ENCODE data around the gene SLC16A5. TPM values are rescaled to one million over a fixed set of nuclear protein-coding genes. Genes with fewer than 3 reads are reported as not detected.
A peak's percentile ranks its signal among the peaks of the same experiment; 100 is the strongest.

SLC16A5 gene
- total RNA-seq, 1 donor from 2014 or later = 7.1 TPM

GRCh38 chr17:75064460-75064859 lies 23.3 kb upstream of the SLC16A5 start:
- DNase-seq (ENCODE audit: low read depth) (no peak), FAIRE-seq (no peak)
- Histone ChIP-seq H3K4me2 (ENCODE audit: low read length) (no peak overlapping the region), H3K27me3 (ENCODE audit: insufficient read depth, low read length) (no peaks in the 10 kb centered on the region), H3K4me3 (ENCODE audit: insufficient read depth, low read depth, low read length) (no peak overlapping the region), H3K9ac (ENCODE audit: low read length) (no peak overlapping the region), H3K27ac (ENCODE audit: low read depth, low read length) (no peak overlapping the region), H3K9me3 (ENCODE audit: insufficient read depth, low read depth, low read length) (no peaks in the 10 kb centered on the region), H3K4me1 (ENCODE audit: insufficient read depth, low read length) (peaks cover 5% of the 10 kb centered on the region), H3K36me3 (ENCODE audit: insufficient read depth, low read length) (peaks cover 21% of the 10 kb centered on the region), H2AFZ (ENCODE audit: low read depth, low read length) (no peak overlapping the region), H4K20me1 (ENCODE audit: insufficient read depth, low read length) (peaks cover 5% of the 10 kb centered on the region), H3K79me2 (ENCODE audit: insufficient read depth, low read length) (no peaks in the 10 kb centered on the region)
- no peak for TF ChIP-seq CTCF (IDR thresholded peaks at IDR 0.05; ENCODE audit: insufficient read depth, low read depth, low read length)
- no peak for TF ChIP-seq EZH2 (IDR thresholded peaks at IDR 0.05; ENCODE audit: insufficient read depth, low read length)
- Mint-ChIP-seq H3K9me3 (ENCODE audit: unreplicated experiment) (no peaks in the 10 kb centered on the region), H3K27me3 (ENCODE audit: low read depth, unreplicated experiment) (no peaks in the 10 kb centered on the region), H3K27ac (ENCODE audit: unreplicated experiment) (peak overlapping the region; percentile 3), H3K4me1 (ENCODE audit: low read depth, unreplicated experiment) (peaks cover 9% of the 10 kb centered on the region), H3K36me3 (ENCODE audit: low read depth, unreplicated experiment) (peaks cover 26% of the 10 kb centered on the region), H3K4me3 (ENCODE audit: unreplicated experiment) (no peak overlapping the region)

GRCh38 chr17:75064867-75065561 lies 22.7 kb upstream of the SLC16A5 start:
- no peak overlapping the region for H3K27ac Mint-ChIP-seq (ENCODE audit: unreplicated experiment)
- no peaks in the 10 kb centered on the region for H3K27me3 ChIP-seq (ENCODE audit: insufficient read depth, low read length)
- no peak overlapping the region for H3K4me2 ChIP-seq (ENCODE audit: low read length)
- H3K9ac ChIP-seq (ENCODE audit: low read length) = no peak overlapping the region
- peaks cover 5% of the 10 kb centered on the region for H3K4me1 ChIP-seq (ENCODE audit: insufficient read depth, low read length)
- no peaks in the 10 kb centered on the region for H3K79me2 ChIP-seq (ENCODE audit: insufficient read depth, low read length)
- no peak overlapping the region for H3K27ac ChIP-seq (ENCODE audit: low read depth, low read length)
- TF ChIP-seq EZH2 (IDR thresholded peaks at IDR 0.05; ENCODE audit: insufficient read depth, low read length) = no peak
- no peak for TF ChIP-seq CTCF (IDR thresholded peaks at IDR 0.05; ENCODE audit: insufficient read depth, low read depth, low read length)
- peaks cover 9% of the 10 kb centered on the region for H3K4me1 Mint-ChIP-seq (ENCODE audit: low read depth, unreplicated experiment)
- H3K4me3 ChIP-seq (ENCODE audit: insufficient read depth, low read depth, low read length) = no peak overlapping the region
- no peaks in the 10 kb centered on the region for H3K27me3 Mint-ChIP-seq (ENCODE audit: low read depth, unreplicated experiment)
- no peak overlapping the region for H3K4me3 Mint-ChIP-seq (ENCODE audit: unreplicated experiment)
- no peak for DNase-seq (ENCODE audit: low read depth)
- H3K9me3 Mint-ChIP-seq (ENCODE audit: unreplicated experiment) = no peaks in the 10 kb centered on the region
- no peak for FAIRE-seq
- no peaks in the 10 kb centered on the region for H3K9me3 ChIP-seq (ENCODE audit: insufficient read depth, low read depth, low read length)
- peaks cover 26% of the 10 kb centered on the region for H3K36me3 Mint-ChIP-seq (ENCODE audit: low read depth, unreplicated experiment)
- H4K20me1 ChIP-seq (ENCODE audit: insufficient read depth, low read length) = no peaks in the 10 kb centered on the region
- no peak overlapping the region for H2AFZ ChIP-seq (ENCODE audit: low read depth, low read length)
- peaks cover 19% of the 10 kb centered on the region for H3K36me3 ChIP-seq (ENCODE audit: insufficient read depth, low read length)

- no peak for TF ChIP-seq CTCF (IDR thresholded peaks at IDR 0.05; ENCODE audit: insufficient read depth, low read depth, low read length)
- no peak for DNase-seq (ENCODE audit: low read depth)
- no peaks in the 10 kb centered on the region for H4K20me1 ChIP-seq (ENCODE audit: insufficient read depth, low read length)
- peaks cover 26% of the 10 kb centered on the region for H3K36me3 Mint-ChIP-seq (ENCODE audit: low read depth, unreplicated experiment)
- H3K9me3 ChIP-seq (ENCODE audit: insufficient read depth, low read depth, low read length) = no peaks in the 10 kb centered on the region
- H3K4me3 Mint-ChIP-seq (ENCODE audit: unreplicated experiment) = no peak overlapping the region
- FAIRE-seq = no peak
- H3K4me1 ChIP-seq (ENCODE audit: insufficient read depth, low read length) = peaks cover 5% of the 10 kb centered on the region
- H3K36me3 ChIP-seq (ENCODE audit: insufficient read depth, low read length) = peaks cover 18% of the 10 kb centered on the region
- H3K9ac ChIP-seq (ENCODE audit: low read length) = no peak overlapping the region
- no peak overlapping the region for H3K27ac ChIP-seq (ENCODE audit: low read depth, low read length)
- peak overlapping the region; percentile 42 for H3K27ac Mint-ChIP-seq (ENCODE audit: unreplicated experiment)
- no peak overlapping the region for H3K4me3 ChIP-seq (ENCODE audit: insufficient read depth, low read depth, low read length)
- H2AFZ ChIP-seq (ENCODE audit: low read depth, low read length) = no peak overlapping the region
- H3K9me3 Mint-ChIP-seq (ENCODE audit: unreplicated experiment) = no peaks in the 10 kb centered on the region
- no peaks in the 10 kb centered on the region for H3K27me3 Mint-ChIP-seq (ENCODE audit: low read depth, unreplicated experiment)
- peak overlapping the region; percentile 20 for H3K4me2 ChIP-seq (ENCODE audit: low read length)
- peaks cover 9% of the 10 kb centered on the region for H3K4me1 Mint-ChIP-seq (ENCODE audit: low read depth, unreplicated experiment)
- H3K79me2 ChIP-seq (ENCODE audit: insufficient read depth, low read length) = no peaks in the 10 kb centered on the region
- H3K27me3 ChIP-seq (ENCODE audit: insufficient read depth, low read length) = no peaks in the 10 kb centered on the region
Observed at GRCh38 chr17:75065562-75066151, 22.1 kb upstream of the SLC16A5 start.

Data from astrocyte (in vitro differentiated cells and primary cell).